Stimulated activated CD4-positive, alpha-beta T cell treated with anti-CD3 and anti-CD28 coated beads, Interleukin-4, amount 100 ng/mL, for 24 hours (primary cell): ENCODE data around the gene IGFL1.
"Not testable (repeated sequence)": the region's sequence is repeated elsewhere in the genome, so short reads cannot be mapped to it uniquely, and the experiment has no call there.

Experiments used
- DNase-seq: peaks from one replicate; pipeline ENCODE4 v3.0.0-alpha.2; 2020

The IGFL1 gene

GRCh38 chr19:46273931-46274330 lies 44.4 kb downstream of the IGFL1 start:
- DNase-seq = not testable (repeated sequence)

- no peak for DNase-seq
Observed at GRCh38 chr19:46279177-46279576, 49.6 kb downstream of the IGFL1 start.
